ENCODE data around the gene LYPLA2.

DNA sequence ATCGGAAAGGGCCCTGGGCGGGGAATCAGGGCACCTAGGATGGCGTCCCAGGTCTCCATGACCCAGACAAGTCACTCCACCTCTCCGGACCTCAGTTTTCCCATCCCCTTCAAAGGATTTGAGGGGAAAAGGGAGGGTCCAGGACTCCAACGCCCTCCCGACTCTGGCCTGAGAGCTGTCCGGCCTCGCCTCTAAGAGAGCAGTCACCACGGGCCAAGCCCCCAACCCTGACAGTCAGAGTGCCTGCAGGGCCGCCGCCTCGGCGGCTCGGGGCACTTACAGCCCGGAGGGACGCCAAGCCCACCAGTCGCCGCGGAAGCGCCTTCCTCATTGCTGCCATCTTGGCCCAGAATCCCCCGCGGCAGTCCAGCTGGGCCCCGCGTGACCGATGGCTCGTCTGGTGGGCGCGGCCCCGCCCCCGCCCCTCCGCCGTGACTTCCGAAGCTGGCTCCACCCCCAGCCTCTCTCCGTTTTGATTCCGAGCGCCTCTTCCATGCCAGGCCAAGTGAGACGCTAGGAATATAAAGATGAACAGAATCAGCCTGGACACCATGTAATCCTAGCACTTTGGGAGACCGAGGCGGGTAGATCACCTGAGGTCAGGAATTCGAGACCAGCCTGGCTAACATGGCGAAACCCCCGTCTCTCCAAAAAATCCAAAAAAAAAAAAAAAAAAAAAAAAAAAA, 34.3 kb downstream of the LYPLA2 start, which contains the start of gene HMGCL:
- no peak for TF ChIP-seq EZH2 (IDR thresholded peaks at IDR 0.05; ENCODE audit: low read depth, unreplicated experiment)
- TF ChIP-seq, protein P1, sequence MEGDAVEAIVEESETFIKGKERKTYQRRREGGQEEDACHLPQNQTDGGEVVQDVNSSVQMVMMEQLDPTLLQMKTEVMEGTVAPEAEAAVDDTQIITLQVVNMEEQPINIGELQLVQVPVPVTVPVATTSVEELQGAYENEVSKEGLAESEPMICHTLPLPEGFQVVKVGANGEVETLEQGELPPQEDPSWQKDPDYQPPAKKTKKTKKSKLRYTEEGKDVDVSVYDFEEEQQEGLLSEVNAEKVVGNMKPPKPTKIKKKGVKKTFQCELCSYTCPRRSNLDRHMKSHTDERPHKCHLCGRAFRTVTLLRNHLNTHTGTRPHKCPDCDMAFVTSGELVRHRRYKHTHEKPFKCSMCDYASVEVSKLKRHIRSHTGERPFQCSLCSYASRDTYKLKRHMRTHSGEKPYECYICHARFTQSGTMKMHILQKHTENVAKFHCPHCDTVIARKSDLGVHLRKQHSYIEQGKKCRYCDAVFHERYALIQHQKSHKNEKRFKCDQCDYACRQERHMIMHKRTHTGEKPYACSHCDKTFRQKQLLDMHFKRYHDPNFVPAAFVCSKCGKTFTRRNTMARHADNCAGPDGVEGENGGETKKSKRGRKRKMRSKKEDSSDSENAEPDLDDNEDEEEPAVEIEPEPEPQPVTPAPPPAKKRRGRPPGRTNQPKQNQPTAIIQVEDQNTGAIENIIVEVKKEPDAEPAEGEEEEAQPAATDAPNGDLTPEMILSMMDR (conservative IDR thresholded peaks at IDR 0.05; ENCODE audit: low read depth in 2 of 2) = no peak
- TF ChIP-seq CREB1 (CRISPR knock-in tag; IDR thresholded peaks at IDR 0.05; ENCODE audit: low read depth) = peak; percentile 43; the same call in 1 of the 2 replicates
- peak; percentile 88 for TF ChIP-seq POLR2AphosphoS5 (IDR thresholded peaks at IDR 0.05; ENCODE audit: low read depth)
